Parathyroid adenoma (tissue), 2 donors: ENCODE results near the gene IFNB1.

Experiments
- H2AFZ ChIP-seq: fragments of 300-600 bp; sonication (generic); one replicate; pipeline ENCODE4 v1.7.0; 2017; ENCODE audit warnings: antibody characterized with exemption, mild to moderate bottlenecking
- H3K27ac ChIP-seq: fragments of 300-600 bp; sonication (generic); one replicate; pipeline ENCODE4 v1.7.0; 2017
- H3K27me3 ChIP-seq: fragments of 300-600 bp; sonication (generic); one replicate; pipeline ENCODE4 v1.7.0; 2017; ENCODE audit warnings: low read length; ENCODE audit not compliant: control insufficient read depth, insufficient read depth
- H3K36me3 ChIP-seq: fragments of 300-600 bp; sonication (generic); one replicate; pipeline ENCODE4 v1.7.0; 2017; ENCODE audit warnings: low read length; ENCODE audit not compliant: control insufficient read depth, insufficient read depth
- H3K4me1 ChIP-seq: fragments of 300-600 bp; sonication (generic); one replicate; pipeline ENCODE4 v1.7.0; 2017; ENCODE audit warnings: control low read depth
- H3K4me2 ChIP-seq: fragments of 300-600 bp; sonication (generic); one replicate; pipeline ENCODE4 v1.7.0; 2017; ENCODE audit warnings: low read length
- H3K4me3 ChIP-seq: fragments of 300-600 bp; sonication (generic); one replicate; pipeline ENCODE4 v1.7.0; 2017; ENCODE audit warnings: low read depth, low read length
- H3K79me2 ChIP-seq: fragments of 300-600 bp; sonication (generic); one replicate; pipeline ENCODE4 v1.7.0; 2017; ENCODE audit warnings: control low read depth
- H3K9ac ChIP-seq: fragments of 300-600 bp; sonication (generic); one replicate; pipeline ENCODE4 v1.7.0; 2017; ENCODE audit warnings: mild to moderate bottlenecking
- H3K9me3 ChIP-seq: fragments of 300-600 bp; sonication (generic); one replicate; pipeline ENCODE4 v1.7.0; 2017; ENCODE audit warnings: low read length; ENCODE audit not compliant: control insufficient read depth
- TF ChIP-seq, protein P1 (sequence below): fragments of 300-600 bp; sonication (generic); IDR thresholded peaks from one replicate; pipeline ENCODE4 v1.7.0; 2017; ENCODE audit warnings: antibody characterized with exemption, mild to moderate bottlenecking
- donor health status: primary hyperparathyroidism.

IFNB1 gene

GRCh38 chr9:21039302-21039701, 38.4 kb downstream of the IFNB1 start:
- Histone ChIP-seq H3K4me2 (no peak overlapping the region), H2AFZ (peak overlapping the region; percentile 5), H3K27ac (no peak overlapping the region), H3K4me3 (no peak overlapping the region), H3K27me3 (no peaks in the 10 kb centered on the region), H3K36me3 (no peaks in the 10 kb centered on the region), H3K9me3 (no peaks in the 10 kb centered on the region), H3K79me2 (no peaks in the 10 kb centered on the region), H3K4me1 (no peaks in the 10 kb centered on the region), H3K9ac (no peak overlapping the region)
- TF ChIP-seq, protein P1, sequence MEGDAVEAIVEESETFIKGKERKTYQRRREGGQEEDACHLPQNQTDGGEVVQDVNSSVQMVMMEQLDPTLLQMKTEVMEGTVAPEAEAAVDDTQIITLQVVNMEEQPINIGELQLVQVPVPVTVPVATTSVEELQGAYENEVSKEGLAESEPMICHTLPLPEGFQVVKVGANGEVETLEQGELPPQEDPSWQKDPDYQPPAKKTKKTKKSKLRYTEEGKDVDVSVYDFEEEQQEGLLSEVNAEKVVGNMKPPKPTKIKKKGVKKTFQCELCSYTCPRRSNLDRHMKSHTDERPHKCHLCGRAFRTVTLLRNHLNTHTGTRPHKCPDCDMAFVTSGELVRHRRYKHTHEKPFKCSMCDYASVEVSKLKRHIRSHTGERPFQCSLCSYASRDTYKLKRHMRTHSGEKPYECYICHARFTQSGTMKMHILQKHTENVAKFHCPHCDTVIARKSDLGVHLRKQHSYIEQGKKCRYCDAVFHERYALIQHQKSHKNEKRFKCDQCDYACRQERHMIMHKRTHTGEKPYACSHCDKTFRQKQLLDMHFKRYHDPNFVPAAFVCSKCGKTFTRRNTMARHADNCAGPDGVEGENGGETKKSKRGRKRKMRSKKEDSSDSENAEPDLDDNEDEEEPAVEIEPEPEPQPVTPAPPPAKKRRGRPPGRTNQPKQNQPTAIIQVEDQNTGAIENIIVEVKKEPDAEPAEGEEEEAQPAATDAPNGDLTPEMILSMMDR: no peak

GRCh38 chr9:21037278-21037677, 40.5 kb downstream of the IFNB1 start:
- H3K4me1 ChIP-seq: no peaks in the 10 kb centered on the region
- TF ChIP-seq, protein P1: no peak
- no peak overlapping the region for H3K9ac ChIP-seq
- no peaks in the 10 kb centered on the region for H3K27me3 ChIP-seq
- no peak overlapping the region for H2AFZ ChIP-seq
- H3K4me2 ChIP-seq: no peak overlapping the region
- H3K36me3 ChIP-seq: no peaks in the 10 kb centered on the region
- no peak overlapping the region for H3K4me3 ChIP-seq
- H3K79me2 ChIP-seq: no peaks in the 10 kb centered on the region
- H3K9me3 ChIP-seq: no peaks in the 10 kb centered on the region
- H3K27ac ChIP-seq: no peak overlapping the region

GRCh38 chr9:21031808-21032183, 45.9 kb downstream of the IFNB1 start:
- Histone ChIP-seq H3K4me2 (peak overlapping the region; percentile 56), H3K9ac (no peak overlapping the region), H3K36me3 (no peaks in the 10 kb centered on the region), H3K27ac (peak overlapping the region; percentile 67), H2AFZ (peak overlapping the region; percentile 83), H3K79me2 (no peaks in the 10 kb centered on the region), H3K27me3 (no peaks in the 10 kb centered on the region), H3K9me3 (no peaks in the 10 kb centered on the region), H3K4me1 (no peaks in the 10 kb centered on the region), H3K4me3 (peak overlapping the region; percentile 41)
- TF ChIP-seq, protein P1: no peak

GRCh38 chr9:21031091-21031807, 46.5 kb downstream of the IFNB1 start, which contains the start of gene HACD4:
Gene HACD4, minus strand, starts transcription at chr9:21031640. Its CDS starts 50 bp downstream, at chr9:21031590.
- TF ChIP-seq, protein P1: no peak
- Histone ChIP-seq H2AFZ (peak within 1 kb of the TSS; percentile 83), H3K4me1 (no peaks in the 10 kb centered on the region), H3K27ac (peak within 1 kb of the TSS; percentile 67), H3K9ac (no peak within 1 kb of the TSS), H3K79me2 (no peaks in the 10 kb centered on the region), H3K27me3 (no peaks in the 10 kb centered on the region), H3K9me3 (no peaks in the 10 kb centered on the region), H3K4me3 (peak within 1 kb of the TSS; percentile 41), H3K4me2 (peak within 1 kb of the TSS; percentile 56), H3K36me3 (no peaks in the 10 kb centered on the region)
